Subcutaneous abdominal adipose tissue (tissue), 5 donors: Measurements from ENCODE around the gene RPS16.
"Not testable (repeated sequence)": the region's sequence is repeated elsewhere in the genome, so short reads cannot be mapped to it uniquely, and the experiment has no call there.

Experiments used
- H3K27ac ChIP-seq: one replicate; pipeline ENCODE4 v1.7.0; 2013; ENCODE audit warnings: low read depth, mild to moderate bottlenecking, inconsistent platforms, low read length, moderate library complexity
- H3K27me3 ChIP-seq, 5 donors: one replicate each; pipeline ENCODE4 v1.7.0; 2013; ENCODE audit warnings: low read length in 5 of 5, inconsistent platforms in 1 of 5; ENCODE audit not compliant: control insufficient read depth in 5 of 5, insufficient read depth in 4 of 5
- H3K36me3 ChIP-seq, 5 donors: one replicate each; pipeline ENCODE4 v1.7.0; 2013; ENCODE audit warnings: low read length in 5 of 5; ENCODE audit not compliant: control insufficient read depth in 5 of 5, insufficient read depth in 5 of 5
- H3K4me1 ChIP-seq, 5 donors: one replicate each; pipeline ENCODE4 v1.7.0; 2013; ENCODE audit warnings: low read length in 5 of 5, mild to moderate bottlenecking in 3 of 5, moderate library complexity in 1 of 5; ENCODE audit not compliant: control insufficient read depth in 5 of 5, insufficient read depth in 5 of 5
- H3K4me3 ChIP-seq, 5 donors: one replicate each; pipeline ENCODE4 v1.7.0; 2013; ENCODE audit warnings: low read length in 5 of 5, low read depth in 1 of 5
- H3K9ac ChIP-seq, 5 donors: one replicate each; pipeline ENCODE4 v1.7.0; 2013; ENCODE audit warnings: low read length in 5 of 5, mild to moderate bottlenecking in 4 of 5, moderate library complexity in 3 of 5
- H3K9me3 ChIP-seq, 5 donors: one replicate each; pipeline ENCODE4 v1.7.0; 2013; ENCODE audit warnings: low read length in 5 of 5; ENCODE audit not compliant: control insufficient read depth in 5 of 5
- donor health status: healthy.
- donor health status: healthy.
- donor health status: healthy.
- donor health status: healthy.
- donor health status: healthy.

RPS16 gene

DNA sequence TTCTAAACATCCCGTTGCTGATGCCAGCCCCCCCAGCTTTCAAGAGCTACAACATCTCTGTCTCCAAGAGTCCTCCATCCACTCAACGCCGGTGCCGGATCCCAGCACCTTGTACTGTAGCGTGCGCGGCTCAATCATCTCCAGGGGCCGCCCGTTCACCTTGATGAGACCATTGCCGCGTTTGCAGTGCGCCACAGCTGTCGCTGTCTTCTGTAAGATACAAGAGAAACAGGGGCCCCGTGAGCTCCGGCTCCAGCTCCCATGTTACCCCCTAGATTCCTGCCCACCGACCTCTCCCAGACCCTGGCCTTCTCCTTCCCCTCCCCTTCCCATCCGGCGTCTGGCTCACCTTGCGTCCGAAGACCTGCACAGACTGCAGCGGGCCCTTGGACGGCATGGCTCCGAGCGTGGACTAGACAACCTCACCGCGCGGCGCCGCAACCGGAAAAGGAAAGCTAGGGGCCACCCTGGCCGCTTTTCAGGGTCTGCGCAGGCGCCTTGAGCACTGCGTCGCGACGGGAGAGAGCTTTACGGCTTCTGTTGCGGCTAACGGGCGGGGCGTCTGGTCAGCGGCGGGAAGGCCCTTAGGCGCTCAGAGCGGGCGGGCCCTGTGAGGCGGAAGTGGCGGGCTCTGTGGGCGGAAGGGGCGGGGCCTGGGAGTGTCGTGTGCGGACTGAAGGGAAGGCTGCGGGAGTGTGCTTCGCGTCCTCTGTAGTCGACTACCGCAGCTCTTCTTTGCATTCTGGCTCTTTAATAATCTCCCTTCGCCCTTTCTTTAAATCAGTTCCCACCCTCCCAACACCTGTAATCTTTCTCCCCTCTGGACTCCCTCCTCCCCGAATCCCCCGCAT lies at the start of gene RPS16:
RPS16 (minus strand) TSS at position 451 of the 851 bp plus-strand sequence; CDS start at position 397, 54 bp downstream.
- Histone ChIP-seq H3K4me1 (peaks cover 6 to 39% (median 31%) of the 10 kb centered on the region in 5 donors), H3K36me3 (peaks cover 0 to 30% (median 24%) of the 10 kb centered on the region in 5 donors), H3K4me3 (peak within 1 kb of the TSS; percentile 93 to 98 (median 96)), H3K27me3 (no peaks in the 10 kb centered on the region), H3K9me3 (no peaks in the 10 kb centered on the region), H3K27ac (peak within 1 kb of the TSS; percentile 82), H3K9ac (peak within 1 kb of the TSS; percentile 87 to 97 (median 92))

DNA sequence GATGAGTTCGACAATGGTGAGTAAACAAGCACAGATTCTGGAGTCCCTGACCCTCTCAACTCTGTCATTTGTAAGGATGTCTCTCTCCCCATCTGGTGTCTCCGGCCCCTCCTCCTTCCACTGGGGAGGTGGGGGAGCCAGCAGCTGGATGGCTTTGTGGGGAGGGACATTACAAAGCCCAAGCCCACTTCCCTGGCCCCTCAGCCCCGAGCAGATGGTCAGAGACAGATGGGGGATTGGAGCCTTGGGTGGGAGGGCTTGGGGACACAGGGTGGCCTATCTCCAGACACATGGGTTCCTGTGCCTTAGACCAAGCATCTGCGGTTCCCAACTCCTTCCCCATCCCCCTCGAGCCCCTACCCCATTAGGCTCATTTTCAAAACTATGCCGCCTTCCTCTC lies 47.4 kb upstream of the RPS16 start:
- Histone ChIP-seq H3K27me3 (no peaks in the 10 kb centered on the region), H3K9ac (no peak overlapping the region), H3K9me3 (no peaks in the 10 kb centered on the region), H3K36me3 (peaks cover 3 to 37% (median 35%) of the 10 kb centered on the region in 5 donors), H3K4me3 (no peak overlapping the region), H3K4me1 (peaks cover 6 to 21% (median 20%) of the 10 kb centered on the region in 5 donors), H3K27ac (no peak overlapping the region)

GRCh38 chr19:39481676-39482075 lies 45.9 kb upstream of the RPS16 start:
- no peaks in the 10 kb centered on the region for H3K9me3 ChIP-seq
- H3K36me3 ChIP-seq = peaks cover 3 to 28% (median 27%) of the 10 kb centered on the region in 5 donors
- peak overlapping the region; percentile 85 to 99 (median 89) for H3K9ac ChIP-seq
- H3K27ac ChIP-seq = peak overlapping the region; percentile 61
- no peaks in the 10 kb centered on the region for H3K27me3 ChIP-seq
- H3K4me3 ChIP-seq = peak overlapping the region; percentile 86 to 99 (median 96)
- peaks cover 6 to 21% (median 20%) of the 10 kb centered on the region in 5 donors for H3K4me1 ChIP-seq

DNA sequence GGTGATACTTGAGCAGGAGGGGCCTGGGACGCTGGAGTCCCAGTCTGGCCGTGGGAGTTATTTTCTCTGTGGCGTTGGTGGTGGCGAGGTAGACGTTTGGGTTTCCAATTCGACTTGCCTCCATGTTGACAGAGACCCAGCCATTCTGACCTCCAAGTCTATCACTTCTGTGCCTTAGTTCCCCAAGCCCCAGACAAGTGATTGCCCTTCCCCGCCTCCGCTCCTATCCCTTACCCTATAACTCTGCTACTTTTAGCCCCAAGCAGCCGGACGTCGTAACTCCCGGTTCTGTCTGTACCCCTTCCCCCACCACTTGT lies 45.4 kb upstream of the RPS16 start:
- Histone ChIP-seq H3K9me3 (no peaks in the 10 kb centered on the region), H3K4me3 (peak overlapping the region; percentile 86 to 99 (median 96)), H3K27ac (peak overlapping the region; percentile 61), H3K4me1 (peaks cover 6 to 21% (median 20%) of the 10 kb centered on the region in 5 donors), H3K27me3 (no peaks in the 10 kb centered on the region), H3K36me3 (peaks cover 3 to 28% (median 27%) of the 10 kb centered on the region in 5 donors), H3K9ac (peak overlapping the region; percentile 85 to 99 (median 89))

DNA sequence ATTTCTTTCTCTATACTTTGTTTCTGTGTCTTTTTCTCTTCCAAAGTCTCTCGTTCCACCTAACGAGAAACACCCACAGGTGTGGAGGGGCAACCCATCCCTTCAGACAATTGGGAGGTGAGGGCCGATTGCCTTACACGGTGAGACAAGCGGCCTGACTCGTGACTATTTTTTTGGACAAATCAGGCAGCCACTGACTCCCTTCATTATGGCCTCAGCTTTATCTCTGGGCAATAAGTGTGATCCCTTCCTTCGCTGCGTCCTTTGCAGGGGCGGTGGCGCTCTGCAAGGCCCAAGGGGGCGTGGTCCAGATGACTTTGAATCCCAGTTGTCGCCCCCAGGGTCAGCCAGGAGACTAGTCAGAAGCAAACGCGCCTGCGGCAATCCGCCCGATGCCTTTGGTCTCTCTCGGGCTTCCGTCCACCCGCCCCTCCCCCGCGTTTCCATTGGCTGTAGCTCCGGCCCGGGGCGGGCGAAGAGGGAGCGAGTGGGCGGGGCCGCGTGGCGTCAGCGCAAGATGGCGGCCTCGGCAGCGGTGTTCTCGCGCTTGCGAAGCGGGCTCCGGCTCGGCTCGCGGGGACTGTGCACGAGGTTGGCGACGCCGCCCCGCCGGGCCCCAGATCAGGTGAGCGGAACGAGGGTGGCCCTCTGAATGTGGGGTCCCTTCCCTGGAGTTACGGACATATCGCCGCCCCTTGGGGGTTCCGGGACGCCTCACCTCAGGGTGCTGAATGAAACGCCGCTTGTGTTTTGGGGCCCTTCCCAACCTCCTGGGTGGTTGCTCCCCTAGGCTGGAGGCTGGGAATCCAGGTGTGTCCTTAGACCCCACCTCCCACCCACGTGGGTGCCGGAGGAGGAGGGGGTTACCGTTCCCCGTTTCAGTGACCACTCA lies 44.8 kb upstream of the RPS16 start, which contains the start of gene TIMM50:
TIMM50 (plus strand) TSS at position 502 of the 892 bp plus-strand sequence; CDS start at position 518, 16 bp downstream.
- Histone ChIP-seq H3K36me3 (peaks cover 3 to 28% (median 27%) of the 10 kb centered on the region in 5 donors), H3K4me3 (peak within 1 kb of the TSS; percentile 86 to 99 (median 96)), H3K9me3 (no peaks in the 10 kb centered on the region), H3K27me3 (no peaks in the 10 kb centered on the region), H3K4me1 (peaks cover 6 to 21% (median 20%) of the 10 kb centered on the region in 5 donors), H3K27ac (peak within 1 kb of the TSS; percentile 61), H3K9ac (peak within 1 kb of the TSS; percentile 85 to 99 (median 89))

DNA sequence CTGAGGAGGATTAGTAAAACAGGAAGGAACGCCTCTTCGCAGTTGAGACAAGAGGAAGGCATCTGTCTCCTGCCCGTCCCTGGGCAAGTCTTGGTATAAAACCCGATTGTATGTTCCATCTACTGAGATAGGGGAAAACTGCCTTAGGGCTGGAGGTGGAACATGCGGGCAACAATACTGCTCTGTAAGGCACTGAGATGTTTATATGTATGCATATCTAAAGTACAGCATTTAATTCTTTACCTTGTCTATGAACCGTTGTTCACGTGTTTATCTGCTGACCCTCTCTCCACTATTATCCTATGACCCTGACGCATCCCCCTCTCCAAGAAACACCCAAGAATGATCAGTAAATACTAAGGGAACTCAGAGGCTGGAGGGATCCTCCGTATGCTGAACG lies 44.2 kb upstream of the RPS16 start:
- Histone ChIP-seq H3K4me3 (peak overlapping the region; percentile 86 to 98 (median 93)), H3K4me1 (peaks cover 6 to 21% (median 20%) of the 10 kb centered on the region in 5 donors), H3K9ac (peak overlapping the region in 4 of 5 donors; percentile 58 to 99 (median 92)), H3K36me3 (peaks cover 0 to 29% (median 25%) of the 10 kb centered on the region in 5 donors), H3K27ac (peak overlapping the region; percentile 61), H3K27me3 (no peaks in the 10 kb centered on the region), H3K9me3 (no peaks in the 10 kb centered on the region)

GRCh38 chr19:39479319-39479801 lies 43.6 kb upstream of the RPS16 start:
- not testable (repeated sequence) for H3K9me3 ChIP-seq, H3K27ac ChIP-seq
- peaks cover 0 to 34% (median 28%) of the 10 kb centered on the region in 5 donors for H3K36me3 ChIP-seq

GRCh38 chr19:39475748-39476147 lies 40.0 kb upstream of the RPS16 start:
- no peak overlapping the region for H3K27ac ChIP-seq
- peaks cover 3 to 61% (median 58%) of the 10 kb centered on the region in 5 donors for H3K36me3 ChIP-seq

More at GRCh38 chr19:39479319-39479801, 43.6 kb upstream of the RPS16 start:
- not testable (repeated sequence) for H3K9ac ChIP-seq, H3K4me3 ChIP-seq, H3K27me3 ChIP-seq
- H3K4me1 ChIP-seq = peaks cover 6 to 21% (median 20%) of the 10 kb centered on the region in 5 donors

GRCh38 chr19:39474139-39474620 lies 38.4 kb upstream of the RPS16 start:
- Histone ChIP-seq H3K27ac (no peak overlapping the region), H3K9ac (no peak overlapping the region), H3K4me1 (no peaks in the 10 kb centered on the region), H3K4me3 (no peak overlapping the region), H3K27me3 (no peaks in the 10 kb centered on the region), H3K36me3 (peaks cover 3 to 76% (median 74%) of the 10 kb centered on the region in 5 donors), H3K9me3 (no peaks in the 10 kb centered on the region)

More at GRCh38 chr19:39475748-39476147, 40.0 kb upstream of the RPS16 start:
- Histone ChIP-seq H3K9me3 (no peaks in the 10 kb centered on the region), H3K27me3 (no peaks in the 10 kb centered on the region), H3K4me3 (no peak overlapping the region), H3K9ac (no peak overlapping the region), H3K4me1 (peaks cover 0 to 8% (median 7%) of the 10 kb centered on the region in 5 donors)
